ENCODE measurements around the gene OOEP.

OOEP gene

GRCh38 chr6:73367761-73368355 lies 1.8 kb downstream of the OOEP start:
- DNase-seq: no peak

- no peak for DNase-seq
These were observed 5.1 kb downstream of the OOEP start for GRCh38 chr6:73364549-73364948.

- DNase-seq: no peak
These were observed 5.6 kb downstream of the OOEP start for GRCh38 chr6:73364121-73364520.

GRCh38 chr6:73363537-73363875 lies 6.2 kb downstream of the OOEP start:
- no peak for DNase-seq

GRCh38 chr6:73362869-73363536 lies 6.7 kb downstream of the OOEP start:
- no peak for DNase-seq

GRCh38 chr6:73362358-73362757 lies 7.3 kb downstream of the OOEP start, which contains the start of gene KHDC3L:
Gene KHDC3L (plus strand): TSS chr6:73362658. CDS start chr6:73362730, 72 bp downstream.
- DNase-seq: no peak

- no peak for DNase-seq
These were observed 15.8 kb downstream of the OOEP start, which contains the start of gene DPPA5 for GRCh38 chr6:73353636-73354593. Gene DPPA5 (minus strand): TSS chr6:73354276. CDS start chr6:73354225, 51 bp downstream.

- no peak for DNase-seq
These were observed 20.4 kb downstream of the OOEP start for GRCh38 chr6:73349311-73349710.

GRCh38 chr6:73348550-73349204 lies 21.0 kb downstream of the OOEP start:
- no peak for DNase-seq

- DNase-seq: no peak
These were observed 26.5 kb downstream of the OOEP start for GRCh38 chr6:73343164-73343563.

- no peak for DNase-seq
These were observed 27.5 kb downstream of the OOEP start for GRCh38 chr6:73342174-73342573.

- DNase-seq: no peak
These were observed 28.4 kb downstream of the OOEP start for GRCh38 chr6:73341335-73341734.

GRCh38 chr6:73340048-73340447 lies 29.6 kb downstream of the OOEP start:
- no peak for DNase-seq

GRCh38 chr6:73339340-73339739 lies 30.4 kb downstream of the OOEP start:
- no peak for DNase-seq

GRCh38 chr6:73329201-73329600 lies 40.5 kb downstream of the OOEP start:
- no peak for DNase-seq

- DNase-seq: no peak
These were observed 40.9 kb downstream of the OOEP start for GRCh38 chr6:73328790-73329189.

- DNase-seq: no peak
These were observed 44.0 kb downstream of the OOEP start for GRCh38 chr6:73325656-73326055.

GRCh38 chr6:73323323-73323722 lies 46.4 kb downstream of the OOEP start:
- no peak for DNase-seq

All from nucleus accumbens (tissue), 56 donors.